MM.1S (cell line): ENCODE results near the gene CDK8.
A peak's percentile ranks its signal among the peaks of the same experiment; 100 is the strongest.

ENCODE experiments used
- DNase-seq: peaks from one replicate; pipeline ENCODE4 v3.0.0-alpha.2; 2015
- H2AFZ ChIP-seq: fragments of 300-600 bp; sonication (generic); 2 replicates; pipeline ENCODE4 v1.6.0; 2016; ENCODE audit warnings: antibody characterized with exemption, low read length
- H3F3A ChIP-seq: fragments of 300-600 bp; sonication (generic); 2 replicates; pipeline ENCODE4 v1.6.1; 2016; ENCODE audit warnings: mild to moderate bottlenecking, antibody characterized with exemption, low read length, moderate library complexity, mixed read lengths; ENCODE audit not compliant: insufficient read depth
- H3K27ac ChIP-seq: fragments of 300-600 bp; sonication (generic); 2 replicates; pipeline ENCODE4 v1.5.1; 2016; ENCODE audit warnings: mild to moderate bottlenecking, low read length
- H3K27me3 ChIP-seq: fragments of 300-600 bp; sonication (generic); replicated peaks from 2 replicates; pipeline ENCODE4 v1.6.0; 2016; ENCODE audit warnings: low read length; ENCODE audit not compliant: insufficient read depth
- H3K36me3 ChIP-seq: fragments of 300-600 bp; sonication (generic); replicated peaks from 2 replicates; pipeline ENCODE4 v1.6.1; 2016; ENCODE audit warnings: mild to moderate bottlenecking, low read length, mixed read lengths; ENCODE audit not compliant: insufficient read depth
- H3K4me1 ChIP-seq: fragments of 300-600 bp; sonication (generic); 2 replicates; pipeline ENCODE4 v1.6.1; 2016; ENCODE audit warnings: low read length, mixed read lengths
- H3K4me2 ChIP-seq: fragments of 300-600 bp; sonication (generic); 2 replicates; pipeline ENCODE4 v1.6.0; 2016; ENCODE audit warnings: low read depth, low read length
- H3K4me3 ChIP-seq: fragments of 300-600 bp; sonication (generic); 2 replicates; pipeline ENCODE4 v1.5.1; 2016; ENCODE audit warnings: low read length, mixed read lengths
- H3K79me2 ChIP-seq: fragments of 300-600 bp; sonication (generic); 2 replicates; pipeline ENCODE4 v1.6.1; 2016; ENCODE audit warnings: mixed run types, low read length, mixed read lengths
- H3K9ac ChIP-seq: fragments of 300-600 bp; sonication (generic); 2 replicates; pipeline ENCODE4 v1.6.1; 2016; ENCODE audit warnings: low read length, mixed read lengths
- H3K9me2 ChIP-seq: fragments of 300-600 bp; sonication (generic); replicated peaks from 2 replicates; pipeline ENCODE4 v1.6.1; 2016; ENCODE audit warnings: mild to moderate bottlenecking, low read length, mixed read lengths; ENCODE audit not compliant: insufficient read depth
- H3K9me3 ChIP-seq: fragments of 300-600 bp; sonication (generic); replicated peaks from 2 replicates; pipeline ENCODE4 v1.6.1; 2016; ENCODE audit warnings: mild to moderate bottlenecking, low read length, mixed read lengths; ENCODE audit not compliant: insufficient read depth
- H4K20me1 ChIP-seq: fragments of 300-600 bp; sonication (generic); 2 replicates; pipeline ENCODE4 v1.6.1; 2016; ENCODE audit warnings: mild to moderate bottlenecking, low read length, moderate library complexity, mixed read lengths; ENCODE audit not compliant: insufficient read depth
- CTCF ChIP-seq: fragments of 300-600 bp; sonication (generic); IDR thresholded peaks from 2 replicates; pipeline ENCODE4 v1.5.1; 2016; ENCODE audit warnings: antibody characterized with exemption, low read length, mixed read lengths
- EZH2 ChIP-seq: fragments of 300-600 bp; sonication (generic); optimal IDR thresholded peaks from 2 replicates; pipeline ENCODE3; 2017; ENCODE audit warnings: low read depth, mild to moderate bottlenecking, antibody characterized with exemption, low read length, mixed read lengths
- EZH2phosphoT487 ChIP-seq: fragments of 300-600 bp; sonication (generic); IDR thresholded peaks from 2 replicates; pipeline ENCODE4 v1.6.1; 2018; ENCODE audit warnings: antibody characterized with exemption, low read length

CDK8 gene

GRCh38 chr13:26377038-26377437 is 123.1 kb downstream of the CDK8 start:
- Histone ChIP-seq H2AFZ (no peak overlapping the region), H3K9me3 (no peaks in the 10 kb centered on the region), H3K4me3 (no peak overlapping the region), H3K27me3 (no peaks in the 10 kb centered on the region), H4K20me1 (no peaks in the 10 kb centered on the region), H3K36me3 (no peaks in the 10 kb centered on the region), H3F3A (no peaks in the 10 kb centered on the region), H3K9me2 (no peaks in the 10 kb centered on the region), H3K9ac (no peak overlapping the region), H3K4me1 (no peaks in the 10 kb centered on the region), H3K27ac (no peak overlapping the region), H3K4me2 (no peak overlapping the region), H3K79me2 (no peaks in the 10 kb centered on the region)
- TF ChIP-seq CTCF (peak; percentile 45), EZH2 (no peak)
- DNase-seq, result peak; percentile 42

GRCh38 chr13:26378116-26378515 is 124.2 kb downstream of the CDK8 start:
- Histone ChIP-seq H3K4me3 (no peak overlapping the region), H3K4me2 (no peak overlapping the region), H3K9me3 (no peaks in the 10 kb centered on the region), H4K20me1 (no peaks in the 10 kb centered on the region), H3K9ac (no peak overlapping the region), H3K79me2 (no peaks in the 10 kb centered on the region), H3K27ac (no peak overlapping the region), H3K27me3 (no peaks in the 10 kb centered on the region), H3K9me2 (no peaks in the 10 kb centered on the region), H3F3A (no peaks in the 10 kb centered on the region), H2AFZ (no peak overlapping the region), H3K36me3 (no peaks in the 10 kb centered on the region), H3K4me1 (no peaks in the 10 kb centered on the region)
- DNase-seq, result no peak
- TF ChIP-seq EZH2phosphoT487 (no peak), EZH2 (no peak), CTCF (no peak)

GRCh38 chr13:26379831-26380230 is 125.9 kb downstream of the CDK8 start:
- H3K36me3 ChIP-seq, result no peaks in the 10 kb centered on the region
- no peak overlapping the region for H3K4me3 ChIP-seq
- H3F3A ChIP-seq, result no peaks in the 10 kb centered on the region
- no peak overlapping the region for H2AFZ ChIP-seq
- no peak overlapping the region for H3K9ac ChIP-seq
- TF ChIP-seq EZH2phosphoT487 (no peak), EZH2 (no peak), CTCF (no peak)
- no peaks in the 10 kb centered on the region for H3K79me2 ChIP-seq
- H3K4me2 ChIP-seq, result no peak overlapping the region
- no peak for DNase-seq
- H3K9me3 ChIP-seq, result no peaks in the 10 kb centered on the region
- H3K4me1 ChIP-seq, result no peaks in the 10 kb centered on the region
- H4K20me1 ChIP-seq, result no peaks in the 10 kb centered on the region
- H3K9me2 ChIP-seq, result no peaks in the 10 kb centered on the region
- H3K27ac ChIP-seq, result no peak overlapping the region
- H3K27me3 ChIP-seq, result no peaks in the 10 kb centered on the region

GRCh38 chr13:26380930-26381329 is 127.0 kb downstream of the CDK8 start:
- Histone ChIP-seq H3K4me2 (no peak overlapping the region), H3K27ac (no peak overlapping the region), H3K27me3 (no peaks in the 10 kb centered on the region), H3F3A (no peaks in the 10 kb centered on the region), H3K9me3 (no peaks in the 10 kb centered on the region), H2AFZ (no peak overlapping the region), H3K36me3 (no peaks in the 10 kb centered on the region), H3K4me1 (no peaks in the 10 kb centered on the region), H4K20me1 (no peaks in the 10 kb centered on the region), H3K9me2 (no peaks in the 10 kb centered on the region), H3K9ac (no peak overlapping the region), H3K79me2 (no peaks in the 10 kb centered on the region), H3K4me3 (no peak overlapping the region)
- no peak for DNase-seq
- TF ChIP-seq EZH2, result no peak
- no peak for TF ChIP-seq EZH2phosphoT487
- TF ChIP-seq CTCF, result no peak
